Measurements from ENCODE around the gene PPP2R2D. TPM values are rescaled to one million over a fixed set of nuclear protein-coding genes. Genes with fewer than 3 reads are reported as not detected.

Gene PPP2R2D
- total RNA-seq, 2 experiments from 2014 or later: 32.6 to 32.9 TPM

DNA sequence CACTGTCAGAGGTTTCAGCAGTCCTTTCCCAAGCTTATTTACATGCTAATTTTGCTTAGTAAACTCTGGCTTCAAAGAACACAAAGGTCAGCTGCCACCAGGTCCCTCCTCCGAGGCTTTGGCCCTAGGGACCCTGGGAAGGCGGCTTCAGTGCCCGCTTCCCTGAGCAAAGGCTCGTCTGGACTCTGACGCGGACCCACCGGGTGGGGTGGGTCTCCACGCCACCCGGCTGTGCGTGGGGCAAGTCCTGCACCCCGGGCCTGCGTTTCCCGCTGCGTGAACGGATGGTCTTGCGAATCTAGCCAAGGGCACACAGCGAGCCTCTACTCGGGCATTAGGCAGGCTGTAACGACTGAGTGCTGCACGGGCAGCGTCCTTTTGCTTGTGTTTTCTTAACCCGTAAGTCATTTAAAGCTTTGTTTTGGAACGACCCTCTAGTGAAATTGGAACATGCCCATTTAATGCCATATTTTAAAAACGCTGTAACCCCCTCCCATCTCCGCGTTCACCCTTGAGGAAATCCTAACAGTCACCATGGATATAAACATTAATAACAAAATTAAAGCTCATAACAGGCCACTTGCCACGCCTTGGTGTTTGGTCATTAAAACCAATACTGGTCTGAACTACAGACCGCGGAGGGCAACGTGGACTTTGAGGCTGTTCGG is 80.1 kb downstream of the PPP2R2D start:
- Mint-ChIP-seq H3K27ac (peak overlapping the region; percentile 81), H3K4me3 (peak overlapping the region; percentile 90), H3K9me3 (no peaks in the 10 kb centered on the region), H3K4me1 (ENCODE audit: low read depth) (peaks cover 54% of the 10 kb centered on the region), H3K36me3 (ENCODE audit: low read depth) (peaks cover 11% of the 10 kb centered on the region), H3K27me3 (no peaks in the 10 kb centered on the region)
- no peak for TF ChIP-seq CTCF (IDR thresholded peaks at IDR 0.05)
- ChIA-PET CTCF (interaction anchor here (0.9 to 1.2 kb wide), 4 partner anchors 9 to 95 kb away, joined by 3 to 4 read pairs (median 3); no protein-coding TSS in a partner anchor), POLR2A (interaction anchor here (0.9 to 1.7 kb wide), 6 partner anchors 8 to 80 kb away, joined by 3 to 21 read pairs (median 6); partner anchors contain the start of gene PPP2R2D)
- DNase-seq (peak in 2 of 14 experiments; percentile 21 to 38), ATAC-seq (ENCODE audit: poor library complexity) (no peak)
- Histone ChIP-seq H3K4me1 (ENCODE audit: insufficient read depth, low read length) (peaks cover 59% of the 10 kb centered on the region), H3K36me3 (ENCODE audit: insufficient read depth, low read length) (no peaks in the 10 kb centered on the region), H3K9me3 (ENCODE audit: control insufficient read depth in 1 of 2, insufficient read depth in 1 of 2, low read length in 2 of 2) (no peaks in the 10 kb centered on the region), H3K27ac (ENCODE audit: low read depth in 1 of 2, low read length in 2 of 2) (peak overlapping the region; percentile 16 to 55), H3K27me3 (ENCODE audit: control insufficient read depth in 1 of 2, insufficient read depth in 2 of 2, low read length in 2 of 2) (no peaks in the 10 kb centered on the region), H3K4me3 (ENCODE audit: low read length) (peak overlapping the region; percentile 80)
- intact Hi-C loops (cut with DNase I, micrococcal nuclease): loop anchor here in 1 of 2 experiments (1.0 to 10.0 kb wide), 4 partner anchors 80 to 556 kb away; partner anchors contain the start of genes INPP5A, LRRC27, PPP2R2D and PWWP2B

GRCh38 chr10:131981429-131982184 is 80.8 kb downstream of the PPP2R2D start, which contains the start of gene BNIP3:
Gene BNIP3 (minus strand): TSS chr10:131981923. CDS start chr10:131981806, 117 bp downstream.
- TF ChIP-seq CTCF (IDR thresholded peaks at IDR 0.05): no peak
- H3K9me3 Mint-ChIP-seq: no peaks in the 10 kb centered on the region
- no peaks in the 10 kb centered on the region for H3K36me3 ChIP-seq (ENCODE audit: insufficient read depth, low read length)
- peak within 1 kb of the TSS; percentile 80 for H3K4me3 ChIP-seq (ENCODE audit: low read length)
- H3K27ac Mint-ChIP-seq: peak within 1 kb of the TSS; percentile 81
- intact Hi-C loops (cut with DNase I, micrococcal nuclease): loop anchor here in 1 of 2 experiments (5.0 to 10.0 kb wide), 3 partner anchors 351 to 556 kb away; partner anchors contain the start of genes INPP5A, LRRC27 and PWWP2B
- H3K4me3 Mint-ChIP-seq: peak within 1 kb of the TSS; percentile 90
- POLR2A ChIA-PET: interaction anchor here (0.9 to 1.7 kb wide), 8 partner anchors 9 to 96 kb away, joined by 3 to 21 read pairs (median 4); partner anchors contain the start of gene PPP2R2D
- H3K27me3 ChIP-seq (ENCODE audit: control insufficient read depth in 1 of 2, insufficient read depth in 2 of 2, low read length in 2 of 2): no peaks in the 10 kb centered on the region
- H3K4me1 ChIP-seq (ENCODE audit: insufficient read depth, low read length): peaks cover 53% of the 10 kb centered on the region
- CTCF ChIA-PET: interaction anchor here (1.0 to 1.2 kb wide), 3 partner anchors 9 to 96 kb away, joined by 3 read pairs; no protein-coding TSS in a partner anchor
- DNase-seq (peak; percentile 87 to 98 (median 94)), ATAC-seq (ENCODE audit: poor library complexity) (peak; percentile 87)
- peak within 1 kb of the TSS; percentile 16 to 55 for H3K27ac ChIP-seq (ENCODE audit: low read depth in 1 of 2, low read length in 2 of 2)
- no peaks in the 10 kb centered on the region for H3K9me3 ChIP-seq (ENCODE audit: control insufficient read depth in 1 of 2, insufficient read depth in 1 of 2, low read length in 2 of 2)
- peaks cover 11% of the 10 kb centered on the region for H3K36me3 Mint-ChIP-seq (ENCODE audit: low read depth)
- no peaks in the 10 kb centered on the region for H3K27me3 Mint-ChIP-seq
- peaks cover 47% of the 10 kb centered on the region for H3K4me1 Mint-ChIP-seq (ENCODE audit: low read depth)

- POLR2A ChIA-PET: interaction anchor here (0.6 to 1.7 kb wide), 7 partner anchors 9 to 97 kb away, joined by 3 to 21 read pairs (median 5); partner anchors contain the start of gene PPP2R2D
- no peaks in the 10 kb centered on the region for H3K27me3 ChIP-seq (ENCODE audit: control insufficient read depth in 1 of 2, insufficient read depth in 2 of 2, low read length in 2 of 2)
- H3K27ac Mint-ChIP-seq: no peak overlapping the region
Measured at GRCh38 chr10:131982185-131982756, 81.5 kb downstream of the PPP2R2D start.

More at GRCh38 chr10:131982185-131982756, 81.5 kb downstream of the PPP2R2D start:
- CTCF ChIA-PET: no interaction called here
- Mint-ChIP-seq H3K4me3 (peak overlapping the region; percentile 66), H3K36me3 (ENCODE audit: low read depth) (peaks cover 11% of the 10 kb centered on the region), H3K4me1 (ENCODE audit: low read depth) (peaks cover 40% of the 10 kb centered on the region), H3K9me3 (no peaks in the 10 kb centered on the region), H3K27me3 (no peaks in the 10 kb centered on the region)
- peaks cover 46% of the 10 kb centered on the region for H3K4me1 ChIP-seq (ENCODE audit: insufficient read depth, low read length)
- DNase-seq (peak in 1 of 14 experiments; percentile 13), ATAC-seq (ENCODE audit: poor library complexity) (peak; percentile 18)
- H3K27ac ChIP-seq (ENCODE audit: low read depth in 1 of 2, low read length in 2 of 2): no peak overlapping the region
- intact Hi-C loops (cut with DNase I, micrococcal nuclease): loop anchor here in 1 of 2 experiments (5.0 to 10.0 kb wide), 3 partner anchors 350 to 555 kb away; partner anchors contain the start of genes INPP5A, LRRC27 and PWWP2B
- TF ChIP-seq CTCF (IDR thresholded peaks at IDR 0.05): no peak
- peak overlapping the region; percentile 57 for H3K4me3 ChIP-seq (ENCODE audit: low read length)
- no peaks in the 10 kb centered on the region for H3K9me3 ChIP-seq (ENCODE audit: control insufficient read depth in 1 of 2, insufficient read depth in 1 of 2, low read length in 2 of 2)
- H3K36me3 ChIP-seq (ENCODE audit: insufficient read depth, low read length): no peaks in the 10 kb centered on the region

Measured in CD4-positive, alpha-beta T cell (primary cell).